Daoy (cell line): ENCODE data around the gene EXOC3L4. TPM values are rescaled to one million over a fixed set of nuclear protein-coding genes. Genes with fewer than 3 reads are reported as not detected.
"Not testable (repeated sequence)": the region's sequence is repeated elsewhere in the genome, so short reads cannot be mapped to it uniquely, and the experiment has no call there.

Experiments
- DNase-seq: peaks from one replicate; pipeline ENCODE4 v3.0.0-alpha.2; 2015; ENCODE audit warnings: low read depth
- total RNA-seq: library from RNA; depleted of rRNA; stranded (reverse); fragments of >200 nt; shearing (Covaris generic); gene quantifications from 2 replicates; pipeline ENCODE4 v1.2.3, GENCODE V29; 2014; rRNA removed

EXOC3L4 gene
- total RNA-seq, 1 experiment from 2014 or later, result 0.97 TPM

DNA sequence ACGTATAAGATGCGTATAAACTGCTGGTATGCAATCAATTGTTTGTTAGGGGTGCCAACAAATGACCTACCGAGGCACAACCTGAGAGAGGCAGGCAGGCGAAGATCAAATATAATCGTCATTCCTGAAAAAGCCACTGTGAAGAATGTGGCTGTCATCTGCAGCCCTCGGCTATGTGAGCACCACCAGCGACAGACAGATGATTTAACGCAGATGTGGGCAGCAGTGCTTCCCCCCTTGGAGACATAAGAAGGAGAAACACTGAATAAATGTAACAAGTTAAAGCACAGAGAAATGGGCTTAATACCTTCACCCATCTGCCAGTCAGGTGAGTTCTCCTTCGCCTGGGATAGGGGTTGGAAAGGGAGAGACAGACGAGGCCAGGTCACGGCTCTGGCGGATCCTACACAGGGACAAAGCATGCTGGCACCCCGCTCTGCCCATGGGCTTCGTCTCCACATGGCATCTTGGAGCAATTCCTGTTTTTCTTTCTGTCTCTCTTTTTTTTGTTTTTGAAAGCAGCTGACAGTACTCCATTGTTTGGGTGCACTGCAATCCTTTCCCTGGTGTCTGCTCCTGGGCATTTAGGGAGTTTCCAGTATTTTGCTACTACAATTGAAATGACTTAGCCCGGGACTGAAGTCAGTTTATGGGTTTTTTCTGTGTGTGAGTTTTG, 56.9 kb downstream of the EXOC3L4 start:
- no peak for DNase-seq

- DNase-seq, result no peak
These were observed 60.5 kb downstream of the EXOC3L4 start for GRCh38 chr14:103155010-103155409.

GRCh38 chr14:103155416-103155815, 60.9 kb downstream of the EXOC3L4 start:
- DNase-seq, result not testable (repeated sequence)

DNA sequence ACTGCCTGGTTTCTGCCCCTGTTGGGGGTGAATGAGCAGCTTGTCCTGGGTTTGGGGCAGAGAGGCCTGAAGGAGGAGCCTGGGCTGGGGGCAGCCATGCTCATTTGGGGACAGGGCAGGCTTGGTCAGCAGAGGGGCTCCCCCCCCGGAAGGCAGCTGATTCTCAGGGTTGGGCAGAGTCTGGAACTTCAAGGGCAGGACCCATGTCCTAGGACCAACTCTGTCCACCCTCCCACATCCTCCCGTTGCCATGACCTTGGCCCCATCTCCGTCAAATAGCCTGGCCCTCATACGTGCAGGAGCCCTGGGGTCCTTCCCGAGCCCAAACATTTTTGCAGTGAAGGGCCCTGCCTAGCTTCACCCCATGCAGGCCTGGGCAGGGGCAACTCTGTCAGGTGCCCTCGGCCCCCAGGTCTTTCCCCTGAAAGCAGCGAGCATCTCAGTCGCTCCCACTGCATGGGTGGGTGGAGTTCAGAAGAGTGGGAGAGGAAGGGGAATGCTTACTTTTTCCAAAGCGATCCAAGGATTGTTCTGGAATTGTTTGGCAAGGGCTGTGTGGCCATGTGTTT, 61.4 kb downstream of the EXOC3L4 start:
- DNase-seq, result no peak

GRCh38 chr14:103156651-103157378, 62.3 kb downstream of the EXOC3L4 start:
- DNase-seq, result no peak

- DNase-seq, result no peak
These were observed 63.4 kb downstream of the EXOC3L4 start for GRCh38 chr14:103157969-103158368.

DNA sequence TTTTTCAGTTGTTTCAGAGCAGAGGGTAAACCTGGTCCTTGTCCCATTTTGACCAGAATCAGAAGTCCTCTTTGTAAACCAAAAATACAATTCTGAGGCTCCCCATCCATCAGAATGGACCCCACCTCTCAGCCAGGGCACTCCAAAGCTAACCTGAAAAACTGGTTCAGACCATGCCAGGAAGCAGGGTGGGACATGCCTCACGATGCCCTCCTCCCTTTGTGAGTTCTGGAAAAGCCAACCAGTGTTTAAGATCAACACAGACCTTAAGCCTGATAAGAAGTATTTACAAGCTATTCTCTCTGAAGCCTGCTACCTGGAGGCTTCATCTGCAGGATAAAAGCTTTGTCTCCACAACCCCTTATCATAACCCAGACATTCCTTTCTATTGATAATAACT, 64.2 kb downstream of the EXOC3L4 start:
- no peak for DNase-seq

Other genes starting within 250 kb of the EXOC3L4 start
- gene AMN, start 172.1 kb upstream of the EXOC3L4 start, total RNA-seq, result 0.40 TPM in 1 of 2 replicates, not detected in the other
- 51.5 and 71.6 TPM in 2 replicates for gene CDC42BPB, start 37.2 kb upstream of the EXOC3L4 start, total RNA-seq
- gene LBHD2, start 10.5 kb upstream of the EXOC3L4 start, total RNA-seq, result not detected in 2 replicates
- 137 and 142 TPM in 2 replicates for gene TNFAIP2, start 28.7 kb downstream of the EXOC3L4 start, total RNA-seq
- gene EIF5, start 239.5 kb downstream of the EXOC3L4 start, total RNA-seq, result 161 and 306 TPM in 2 replicates